A673 (cell line): ENCODE results near the gene PDE11A.

ENCODE experiments used
- CTCF ChIP-seq: fragments of 300-800, 200-600 bp; sonication (generic); conservative IDR thresholded peaks from 2 replicates; pipeline ENCODE4 v1.5.1; 2017; ENCODE audit warnings: low read depth, mild to moderate bottlenecking, antibody characterized with exemption, low read length, moderate library complexity, mixed read lengths
- EZH2 ChIP-seq: fragments of 200-600 bp; sonication (generic); IDR thresholded peaks from 2 replicates; pipeline ENCODE4 v1.6.1; 2017; ENCODE audit warnings: borderline replicate concordance, low read depth, mild to moderate bottlenecking, mixed read lengths, antibody characterized with exemption, low read length; ENCODE audit not compliant: poor library complexity, severe bottlenecking

GRCh38 chr2:177671662-177672061 lies 400.9 kb downstream of the PDE11A start:
- TF ChIP-seq CTCF (no peak), EZH2 (no peak)
